Measurements from ENCODE around the gene C10orf120.

C10orf120 gene

GRCh38 chr10:122706947-122707346 is 7.3 kb upstream of the C10orf120 start:
- TF ChIP-seq CTCF (IDR thresholded peaks at IDR 0.05; ENCODE audit: low read length, missing control alignments), result no peak
- H3K4me3 ChIP-seq (replicated peaks; ENCODE audit: low read depth, low read length), result no peak overlapping the region
- DNase-seq (ENCODE audit: low read depth), result no peak

- no peak for DNase-seq (ENCODE audit: low read depth)
- TF ChIP-seq CTCF (IDR thresholded peaks at IDR 0.05; ENCODE audit: low read length, missing control alignments), result no peak
- no peak overlapping the region for H3K4me3 ChIP-seq (replicated peaks; ENCODE audit: low read depth, low read length)
Measured at GRCh38 chr10:122706467-122706866, 6.8 kb upstream of the C10orf120 start.

- peak; percentile 69 for DNase-seq (ENCODE audit: low read depth)
- H3K4me3 ChIP-seq (replicated peaks; ENCODE audit: low read depth, low read length), result no peak overlapping the region
- peak; percentile 93 for TF ChIP-seq CTCF (IDR thresholded peaks at IDR 0.05; ENCODE audit: low read length, missing control alignments)
Measured at GRCh38 chr10:122703483-122704448, 4.1 kb upstream of the C10orf120 start.

GRCh38 chr10:122702275-122702674 is 2.6 kb upstream of the C10orf120 start:
- no peak overlapping the region for H3K4me3 ChIP-seq (replicated peaks; ENCODE audit: low read depth, low read length)
- TF ChIP-seq CTCF (IDR thresholded peaks at IDR 0.05; ENCODE audit: low read length, missing control alignments), result no peak
- DNase-seq (ENCODE audit: low read depth), result no peak

GRCh38 chr10:122701652-122702051 is 2.0 kb upstream of the C10orf120 start:
- DNase-seq (ENCODE audit: low read depth), result no peak
- H3K4me3 ChIP-seq (replicated peaks; ENCODE audit: low read depth, low read length), result no peak overlapping the region
- no peak for TF ChIP-seq CTCF (IDR thresholded peaks at IDR 0.05; ENCODE audit: low read length, missing control alignments)

- no peak for DNase-seq (ENCODE audit: low read depth)
- H3K4me3 ChIP-seq (replicated peaks; ENCODE audit: low read depth, low read length), result no peak overlapping the region
- TF ChIP-seq CTCF (IDR thresholded peaks at IDR 0.05; ENCODE audit: low read length, missing control alignments), result no peak
Measured at GRCh38 chr10:122696687-122697086, 3.0 kb downstream of the C10orf120 start.
